HFFc6 (cell line): ENCODE measurements around the gene IQCE. TPM values are rescaled to one million over a fixed set of nuclear protein-coding genes. Genes with fewer than 3 reads are reported as not detected.

Source experiments
- DNase-seq: peaks from one replicate; pipeline ENCODE4 v3.0.0-alpha.2; 2018
- H3K27ac Mint-ChIP-seq: 2 replicates; pipeline ENCODE4 v1.8.0; 2020; ENCODE audit warnings: mild to moderate bottlenecking, mixed read lengths
- H3K27me3 Mint-ChIP-seq: 2 replicates; pipeline ENCODE4 v1.8.0; 2021; ENCODE audit warnings: mild to moderate bottlenecking, moderate library complexity, mixed read lengths; ENCODE audit not compliant: insufficient read depth
- H3K36me3 Mint-ChIP-seq: 2 replicates; pipeline ENCODE4 v1.8.0; 2021; ENCODE audit warnings: low read depth, mixed read lengths
- H3K4me1 Mint-ChIP-seq: 2 replicates; pipeline ENCODE4 v1.8.0; 2020; ENCODE audit warnings: low read depth, mixed read lengths
- H3K4me3 Mint-ChIP-seq: 2 replicates; pipeline ENCODE4 v1.8.0; 2020; ENCODE audit warnings: mild to moderate bottlenecking, moderate library complexity, mixed read lengths
- H3K9me3 Mint-ChIP-seq: 2 replicates; pipeline ENCODE4 v1.8.0; 2020; ENCODE audit warnings: mild to moderate bottlenecking, mixed read lengths
- CTCF ChIP-seq: fragments of 200-600 bp; sonication (generic); IDR thresholded peaks from 2 replicates; pipeline ENCODE4 v1.5.0; 2021; ENCODE audit warnings: antibody characterized with exemption, mild to moderate bottlenecking
- total RNA-seq, 6 experiments: library from RNA; stranded (reverse); fragmentation: NEBNext Ultra II Directional; extraction: Animal tissue kit (Norgen Biotek cat#: 25700); gene quantifications; 2 replicates in 1 of 6; 3 replicates in 5 of 6; pipeline ENCODE4 v1.2.3, GENCODE V29; 2021

IQCE gene
- total RNA-seq, 6 experiments from 2014 or later, result 14.9 to 18.1 (median 17.0) TPM

GRCh38 chr7:2651847-2652735, 93.3 kb downstream of the IQCE start:
- no peak for DNase-seq
- Mint-ChIP-seq H3K27ac (no peak overlapping the region), H3K4me3 (no peak overlapping the region)

GRCh38 chr7:2652736-2653060, 93.9 kb downstream of the IQCE start:
- DNase-seq, result no peak
- Mint-ChIP-seq H3K9me3 (no peaks in the 10 kb centered on the region), H3K27me3 (no peaks in the 10 kb centered on the region; the same call in 1 of the 2 replicates), H3K4me3 (no peak overlapping the region), H3K4me1 (no peaks in the 10 kb centered on the region), H3K27ac (no peak overlapping the region), H3K36me3 (peaks cover 6% of the 10 kb centered on the region)
- no peak for TF ChIP-seq CTCF

More at GRCh38 chr7:2651847-2652735, 93.3 kb downstream of the IQCE start:
- H3K4me1 Mint-ChIP-seq, result no peaks in the 10 kb centered on the region
- no peaks in the 10 kb centered on the region for H3K9me3 Mint-ChIP-seq
- H3K36me3 Mint-ChIP-seq, result peaks cover 2% of the 10 kb centered on the region
- H3K27me3 Mint-ChIP-seq, result no peaks in the 10 kb centered on the region; the same call in 1 of the 2 replicates
- no peak for TF ChIP-seq CTCF

GRCh38 chr7:2654059-2654458, 95.3 kb downstream of the IQCE start:
- Mint-ChIP-seq H3K27ac (no peak overlapping the region), H3K36me3 (peaks cover 6% of the 10 kb centered on the region), H3K4me3 (no peak overlapping the region), H3K4me1 (no peaks in the 10 kb centered on the region), H3K27me3 (no peaks in the 10 kb centered on the region; the same call in 1 of the 2 replicates), H3K9me3 (no peaks in the 10 kb centered on the region)
- TF ChIP-seq CTCF, result no peak
- no peak for DNase-seq

- DNase-seq, result no peak
- Mint-ChIP-seq H3K36me3 (peaks cover 6% of the 10 kb centered on the region), H3K27ac (no peak overlapping the region), H3K4me3 (no peak overlapping the region), H3K9me3 (no peaks in the 10 kb centered on the region; the same call in 1 of the 2 replicates), H3K4me1 (no peaks in the 10 kb centered on the region), H3K27me3 (peaks cover 6% of the 10 kb centered on the region; the same call in 1 of the 2 replicates)
- TF ChIP-seq CTCF, result no peak
These were observed 97.3 kb downstream of the IQCE start for GRCh38 chr7:2655870-2656614.

GRCh38 chr7:2657208-2657607, 98.4 kb downstream of the IQCE start:
- Mint-ChIP-seq H3K27ac (no peak overlapping the region), H3K9me3 (no peaks in the 10 kb centered on the region; the same call in 1 of the 2 replicates), H3K27me3 (peaks cover 10% of the 10 kb centered on the region), H3K36me3 (peaks cover 6% of the 10 kb centered on the region), H3K4me1 (no peaks in the 10 kb centered on the region), H3K4me3 (no peak overlapping the region)
- TF ChIP-seq CTCF, result no peak
- DNase-seq, result no peak
